ENCODE data around the gene DCTN4. TPM values are rescaled to one million over a fixed set of nuclear protein-coding genes. Genes with fewer than 3 reads are reported as not detected.
A peak's percentile ranks its signal among the peaks of the same experiment; 100 is the strongest.
"Not testable (repeated sequence)": the region's sequence is repeated elsewhere in the genome, so short reads cannot be mapped to it uniquely, and the experiment has no call there.

DCTN4 gene
- total RNA-seq, 1 experiment from 2014 or later, result 40.5 TPM

DNA sequence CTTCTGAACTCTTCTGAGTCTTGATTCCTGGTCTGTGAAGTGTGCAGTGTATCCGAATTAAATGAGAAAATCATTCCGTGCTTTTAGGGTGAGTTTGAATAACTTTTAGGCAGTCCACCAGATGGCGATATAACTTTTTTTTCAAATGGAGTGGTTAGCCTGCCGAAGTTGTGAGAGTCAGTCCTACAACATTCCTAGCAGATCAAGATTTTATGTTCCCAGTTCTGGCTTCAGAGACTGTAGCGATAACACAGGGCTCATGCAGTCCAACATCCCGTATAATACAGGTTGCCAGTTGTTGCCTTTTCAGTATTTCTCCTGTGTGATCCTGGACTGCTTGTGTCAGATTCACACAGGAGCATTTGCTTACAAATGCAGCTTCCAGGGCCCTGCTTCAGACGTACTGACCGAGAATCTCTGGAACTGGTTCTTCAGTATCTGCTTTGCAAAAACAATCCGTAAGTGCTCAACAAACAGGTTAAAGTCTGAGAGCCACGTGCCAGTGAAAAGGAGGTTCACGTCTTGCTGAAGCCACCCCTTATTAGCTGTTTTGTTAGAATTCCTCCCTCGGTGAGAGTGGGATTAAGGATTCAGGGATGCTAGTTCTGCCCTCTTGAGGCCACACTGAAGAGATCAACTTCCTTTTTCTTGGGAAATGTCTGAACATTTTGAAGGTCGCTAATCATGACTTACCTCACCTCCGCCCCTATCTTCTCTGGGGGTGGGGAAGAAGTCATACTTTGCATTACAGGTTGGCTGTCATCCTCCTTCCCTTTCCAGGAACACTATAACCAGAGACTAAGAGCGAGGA is 42.5 kb upstream of the DCTN4 start:
- Histone ChIP-seq H3K4me3 (ENCODE audit: low read length) (peak overlapping the region; percentile 62), H3F3A (ENCODE audit: low read length, unreplicated experiment) (no peaks in the 10 kb centered on the region), H3K36me3 (ENCODE audit: low read depth, low read length) (0 out of 2 replicates have a peak, but pooled peaks cover 3% of the 10 kb centered on the region), H3K27me3 (ENCODE audit: low read length) (no peaks in the 10 kb centered on the region), H4K20me1 (ENCODE audit: low read length) (no peaks in the 10 kb centered on the region), H3K4me1 (ENCODE audit: insufficient read depth, low read length) (no peaks in the 10 kb centered on the region), H3K9me3 (ENCODE audit: low read length) (no peaks in the 10 kb centered on the region), H2AFZ (ENCODE audit: low read length) (peak overlapping the region; percentile 95), H3K9ac (ENCODE audit: low read length) (peak overlapping the region; percentile 7; the same call in 1 of the 2 replicates), H3K4me2 (ENCODE audit: low read length) (peak overlapping the region; percentile 78), H3K79me2 (ENCODE audit: low read length) (no peaks in the 10 kb centered on the region), H3K9me2 (replicated peaks; ENCODE audit: low read length) (no peaks in the 10 kb centered on the region), H3K27ac (ENCODE audit: low read length) (no peak overlapping the region)
- peak; percentile 82 for DNase-seq
- intact Hi-C loops (cut with micrococcal nuclease), result loop anchor here (1.0 to 2.0 kb wide), 5 partner anchors 43 to 363 kb away; partner anchors contain the start of gene DCTN4
- no TSS peak for BruUV-seq (replicated peaks)
- ChIA-PET CTCF (interaction anchor here (0.6 to 2.4 kb wide), 7 partner anchors 12 to 642 kb away, joined by 3 to 16 read pairs (median 6); partner anchors contain the start of genes IRGM and SMIM3), POLR2A (ENCODE audit: unreplicated experiment) (no interaction called here)
- TF ChIP-seq EZH2phosphoT487 (IDR thresholded peaks at IDR 0.05; ENCODE audit: borderline replicate concordance, low read length), result no peak
- TF ChIP-seq EZH2 (IDR thresholded peaks at IDR 0.05; ENCODE audit: low read length, unreplicated experiment), result no peak
- TF ChIP-seq, protein P1, sequence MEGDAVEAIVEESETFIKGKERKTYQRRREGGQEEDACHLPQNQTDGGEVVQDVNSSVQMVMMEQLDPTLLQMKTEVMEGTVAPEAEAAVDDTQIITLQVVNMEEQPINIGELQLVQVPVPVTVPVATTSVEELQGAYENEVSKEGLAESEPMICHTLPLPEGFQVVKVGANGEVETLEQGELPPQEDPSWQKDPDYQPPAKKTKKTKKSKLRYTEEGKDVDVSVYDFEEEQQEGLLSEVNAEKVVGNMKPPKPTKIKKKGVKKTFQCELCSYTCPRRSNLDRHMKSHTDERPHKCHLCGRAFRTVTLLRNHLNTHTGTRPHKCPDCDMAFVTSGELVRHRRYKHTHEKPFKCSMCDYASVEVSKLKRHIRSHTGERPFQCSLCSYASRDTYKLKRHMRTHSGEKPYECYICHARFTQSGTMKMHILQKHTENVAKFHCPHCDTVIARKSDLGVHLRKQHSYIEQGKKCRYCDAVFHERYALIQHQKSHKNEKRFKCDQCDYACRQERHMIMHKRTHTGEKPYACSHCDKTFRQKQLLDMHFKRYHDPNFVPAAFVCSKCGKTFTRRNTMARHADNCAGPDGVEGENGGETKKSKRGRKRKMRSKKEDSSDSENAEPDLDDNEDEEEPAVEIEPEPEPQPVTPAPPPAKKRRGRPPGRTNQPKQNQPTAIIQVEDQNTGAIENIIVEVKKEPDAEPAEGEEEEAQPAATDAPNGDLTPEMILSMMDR (conservative IDR thresholded peaks at IDR 0.05; ENCODE audit: low read depth, low read length), result peak; percentile 67
- ATAC-seq, result peak; percentile 93

DNA sequence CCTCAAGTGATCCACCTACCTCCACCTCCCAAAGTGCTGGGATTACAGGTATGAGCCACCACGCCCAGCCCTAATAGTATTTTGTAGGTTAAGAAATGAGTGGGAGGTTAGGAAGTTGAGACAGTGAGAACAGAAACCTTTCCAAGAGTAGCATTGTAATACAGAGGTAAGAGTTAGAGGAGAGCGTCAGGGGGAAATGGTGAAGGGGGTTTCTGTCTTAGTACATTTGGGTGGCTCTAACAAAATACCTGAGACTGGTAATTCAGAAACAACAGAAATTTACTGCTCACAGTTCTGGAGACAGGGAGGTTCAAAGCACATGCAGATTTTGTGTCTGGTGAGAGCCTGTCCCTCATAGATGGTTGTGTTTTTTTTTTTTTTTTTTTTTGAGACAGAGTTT is 38.6 kb upstream of the DCTN4 start:
- H3K79me2 ChIP-seq (ENCODE audit: low read length), result no peaks in the 10 kb centered on the region
- no peak overlapping the region for H3K4me3 ChIP-seq (ENCODE audit: low read length)
- H4K20me1 ChIP-seq (ENCODE audit: low read length), result no peaks in the 10 kb centered on the region
- ATAC-seq (no peak), DNase-seq (no peak)
- CTCF ChIA-PET, result no interaction called here
- H3F3A ChIP-seq (ENCODE audit: low read length, unreplicated experiment), result no peaks in the 10 kb centered on the region
- no peak overlapping the region for H3K27ac ChIP-seq (ENCODE audit: low read length)
- TF ChIP-seq, protein P1 (conservative IDR thresholded peaks at IDR 0.05; ENCODE audit: low read depth, low read length), result no peak
- TF ChIP-seq EZH2phosphoT487 (IDR thresholded peaks at IDR 0.05; ENCODE audit: borderline replicate concordance, low read length) (no peak), EZH2 (IDR thresholded peaks at IDR 0.05; ENCODE audit: low read length, unreplicated experiment) (no peak)
- no peaks in the 10 kb centered on the region for H3K9me3 ChIP-seq (ENCODE audit: low read length)
- BruUV-seq (replicated peaks), result no TSS peak
- H2AFZ ChIP-seq (ENCODE audit: low read length), result no peak overlapping the region
- intact Hi-C loops (cut with micrococcal nuclease), result no loop called here
- H3K4me1 ChIP-seq (ENCODE audit: insufficient read depth, low read length), result no peaks in the 10 kb centered on the region
- no peak overlapping the region for H3K4me2 ChIP-seq (ENCODE audit: low read length)
- H3K9me2 ChIP-seq (replicated peaks; ENCODE audit: low read length), result no peaks in the 10 kb centered on the region
- no peak overlapping the region for H3K9ac ChIP-seq (ENCODE audit: low read length)
- no peaks in the 10 kb centered on the region for H3K27me3 ChIP-seq (ENCODE audit: low read length)
- POLR2A ChIA-PET (ENCODE audit: unreplicated experiment), result no interaction called here
- no peaks in the 10 kb centered on the region for H3K36me3 ChIP-seq (ENCODE audit: low read depth, low read length)

- no peaks in the 10 kb centered on the region for H3K27me3 ChIP-seq (ENCODE audit: low read length)
- H3K9me2 ChIP-seq (replicated peaks; ENCODE audit: low read length), result no peaks in the 10 kb centered on the region
- H3K36me3 ChIP-seq (ENCODE audit: low read depth, low read length), result no peaks in the 10 kb centered on the region
- intact Hi-C loops (cut with micrococcal nuclease), result no loop called here
- CTCF ChIA-PET, result no interaction called here
- POLR2A ChIA-PET (ENCODE audit: unreplicated experiment), result no interaction called here
- no TSS peak for BruUV-seq (replicated peaks)
- H3K27ac ChIP-seq (ENCODE audit: low read length), result no peak overlapping the region
- peaks cover 14% of the 10 kb centered on the region for H3K4me1 ChIP-seq (ENCODE audit: insufficient read depth, low read length)
- peaks cover 10% of the 10 kb centered on the region for H3K79me2 ChIP-seq (ENCODE audit: low read length)
- peaks cover 7% of the 10 kb centered on the region for H3F3A ChIP-seq (ENCODE audit: low read length, unreplicated experiment)
- H3K4me3 ChIP-seq (ENCODE audit: low read length), result no peak overlapping the region
- no peak overlapping the region for H2AFZ ChIP-seq (ENCODE audit: low read length)
- no peaks in the 10 kb centered on the region for H3K9me3 ChIP-seq (ENCODE audit: low read length)
- no peak overlapping the region for H3K9ac ChIP-seq (ENCODE audit: low read length)
- ATAC-seq (no peak), DNase-seq (no peak)
- TF ChIP-seq, protein P1 (conservative IDR thresholded peaks at IDR 0.05; ENCODE audit: low read depth, low read length), result no peak
- TF ChIP-seq EZH2phosphoT487 (IDR thresholded peaks at IDR 0.05; ENCODE audit: borderline replicate concordance, low read length) (no peak), EZH2 (IDR thresholded peaks at IDR 0.05; ENCODE audit: low read length, unreplicated experiment) (no peak)
- H4K20me1 ChIP-seq (ENCODE audit: low read length), result no peaks in the 10 kb centered on the region
- H3K4me2 ChIP-seq (ENCODE audit: low read length), result no peak overlapping the region
Observed at GRCh38 chr5:150794927-150795326, 36.1 kb upstream of the DCTN4 start.

DNA sequence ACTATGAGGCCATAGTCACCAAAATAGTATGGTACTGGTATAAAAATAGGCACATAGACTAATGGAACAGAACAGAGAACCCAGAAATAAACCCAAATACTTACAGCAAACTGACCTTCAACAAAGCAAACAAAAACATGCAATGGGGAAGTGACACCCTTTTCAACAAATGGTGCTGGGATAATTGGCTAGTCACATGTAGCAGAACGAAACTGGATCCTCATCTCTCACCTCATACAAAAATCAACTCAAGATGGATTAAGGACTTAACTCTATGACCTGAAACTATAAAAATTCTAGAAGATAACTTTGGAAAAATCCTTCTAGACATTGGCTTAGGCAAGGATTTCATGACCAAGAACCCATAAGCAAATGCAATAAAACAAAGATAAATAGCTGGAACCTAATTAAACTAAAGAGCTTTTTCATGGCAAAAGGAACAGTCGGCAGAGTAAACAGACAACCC is 34.6 kb upstream of the DCTN4 start:
- H3K4me1 ChIP-seq (ENCODE audit: insufficient read depth, low read length), result peaks cover 23% of the 10 kb centered on the region
- ATAC-seq; BruUV-seq (replicated peaks); H3K4me3 ChIP-seq (ENCODE audit: low read length); H3K9me2 ChIP-seq (replicated peaks; ENCODE audit: low read length); H3K9ac ChIP-seq (ENCODE audit: low read length); CTCF ChIA-PET; H4K20me1 ChIP-seq (ENCODE audit: low read length); H3F3A ChIP-seq (ENCODE audit: low read length, unreplicated experiment); H3K27ac ChIP-seq (ENCODE audit: low read length); H3K9me3 ChIP-seq (ENCODE audit: low read length); H2AFZ ChIP-seq (ENCODE audit: low read length); H3K36me3 ChIP-seq (ENCODE audit: low read depth, low read length); intact Hi-C loops (cut with micrococcal nuclease); H3K27me3 ChIP-seq (ENCODE audit: low read length); DNase-seq; H3K4me2 ChIP-seq (ENCODE audit: low read length): not testable (repeated sequence)
- POLR2A ChIA-PET (ENCODE audit: unreplicated experiment), result interaction anchor here (0.7 kb wide), 1 partner anchor 1485 kb away, joined by 3 read pairs; no protein-coding TSS in a partner anchor
- peaks cover 15% of the 10 kb centered on the region for H3K79me2 ChIP-seq (ENCODE audit: low read length)

Measured in PC-3 (cell line).